MM.1S (cell line): Measurements from ENCODE around the gene RIF1.

Experiments
- DNase-seq: peaks from one replicate; pipeline ENCODE4 v3.0.0-alpha.2; 2015
- H2AFZ ChIP-seq: fragments of 300-600 bp; sonication (generic); 2 replicates; pipeline ENCODE4 v1.6.0; 2016; ENCODE audit warnings: antibody characterized with exemption, low read length
- H3F3A ChIP-seq: fragments of 300-600 bp; sonication (generic); 2 replicates; pipeline ENCODE4 v1.6.1; 2016; ENCODE audit warnings: mild to moderate bottlenecking, antibody characterized with exemption, low read length, moderate library complexity, mixed read lengths; ENCODE audit not compliant: insufficient read depth
- H3K27ac ChIP-seq: fragments of 300-600 bp; sonication (generic); 2 replicates; pipeline ENCODE4 v1.5.1; 2016; ENCODE audit warnings: mild to moderate bottlenecking, low read length
- H3K27me3 ChIP-seq: fragments of 300-600 bp; sonication (generic); replicated peaks from 2 replicates; pipeline ENCODE4 v1.6.0; 2016; ENCODE audit warnings: low read length; ENCODE audit not compliant: insufficient read depth
- H3K36me3 ChIP-seq: fragments of 300-600 bp; sonication (generic); replicated peaks from 2 replicates; pipeline ENCODE4 v1.6.1; 2016; ENCODE audit warnings: mild to moderate bottlenecking, low read length, mixed read lengths; ENCODE audit not compliant: insufficient read depth
- H3K4me1 ChIP-seq: fragments of 300-600 bp; sonication (generic); 2 replicates; pipeline ENCODE4 v1.6.1; 2016; ENCODE audit warnings: low read length, mixed read lengths
- H3K4me2 ChIP-seq: fragments of 300-600 bp; sonication (generic); 2 replicates; pipeline ENCODE4 v1.6.0; 2016; ENCODE audit warnings: low read depth, low read length
- H3K4me3 ChIP-seq: fragments of 300-600 bp; sonication (generic); 2 replicates; pipeline ENCODE4 v1.5.1; 2016; ENCODE audit warnings: low read length, mixed read lengths
- H3K79me2 ChIP-seq: fragments of 300-600 bp; sonication (generic); 2 replicates; pipeline ENCODE4 v1.6.1; 2016; ENCODE audit warnings: mixed run types, low read length, mixed read lengths
- H3K9ac ChIP-seq: fragments of 300-600 bp; sonication (generic); 2 replicates; pipeline ENCODE4 v1.6.1; 2016; ENCODE audit warnings: low read length, mixed read lengths
- H3K9me2 ChIP-seq: fragments of 300-600 bp; sonication (generic); replicated peaks from 2 replicates; pipeline ENCODE4 v1.6.1; 2016; ENCODE audit warnings: mild to moderate bottlenecking, low read length, mixed read lengths; ENCODE audit not compliant: insufficient read depth
- H3K9me3 ChIP-seq: fragments of 300-600 bp; sonication (generic); replicated peaks from 2 replicates; pipeline ENCODE4 v1.6.1; 2016; ENCODE audit warnings: mild to moderate bottlenecking, low read length, mixed read lengths; ENCODE audit not compliant: insufficient read depth
- H4K20me1 ChIP-seq: fragments of 300-600 bp; sonication (generic); 2 replicates; pipeline ENCODE4 v1.6.1; 2016; ENCODE audit warnings: mild to moderate bottlenecking, low read length, moderate library complexity, mixed read lengths; ENCODE audit not compliant: insufficient read depth
- CTCF ChIP-seq: fragments of 300-600 bp; sonication (generic); IDR thresholded peaks from 2 replicates; pipeline ENCODE4 v1.5.1; 2016; ENCODE audit warnings: antibody characterized with exemption, low read length, mixed read lengths
- EZH2 ChIP-seq: fragments of 300-600 bp; sonication (generic); optimal IDR thresholded peaks from 2 replicates; pipeline ENCODE3; 2017; ENCODE audit warnings: low read depth, mild to moderate bottlenecking, antibody characterized with exemption, low read length, mixed read lengths
- EZH2phosphoT487 ChIP-seq: fragments of 300-600 bp; sonication (generic); IDR thresholded peaks from 2 replicates; pipeline ENCODE4 v1.6.1; 2018; ENCODE audit warnings: antibody characterized with exemption, low read length

RIF1 gene

GRCh38 chr2:151423760-151424159 is 14.1 kb downstream of the RIF1 start:
- Histone ChIP-seq H3F3A (peaks cover 16% of the 10 kb centered on the region), H2AFZ (no peak overlapping the region), H3K4me3 (no peak overlapping the region), H3K9me3 (no peaks in the 10 kb centered on the region), H3K9ac (no peak overlapping the region), H3K4me1 (peaks cover 18% of the 10 kb centered on the region), H4K20me1 (peaks cover 5% of the 10 kb centered on the region; the same call in 1 of the 2 replicates), H3K27me3 (no peaks in the 10 kb centered on the region), H3K4me2 (0 out of 2 replicates have a peak overlapping the region, but pooled peaks have one; percentile 41), H3K36me3 (peaks cover 20% of the 10 kb centered on the region), H3K9me2 (no peaks in the 10 kb centered on the region), H3K27ac (peak overlapping the region; percentile 51; the same call in 1 of the 2 replicates), H3K79me2 (peaks cover 81% of the 10 kb centered on the region)
- no peak for TF ChIP-seq EZH2phosphoT487
- TF ChIP-seq EZH2 = no peak
- no peak for DNase-seq

GRCh38 chr2:151437630-151438029 is 27.9 kb downstream of the RIF1 start:
- Histone ChIP-seq H3F3A (0 out of 2 replicates have a peak, but pooled peaks cover 3% of the 10 kb centered on the region), H3K9me2 (no peaks in the 10 kb centered on the region), H3K27me3 (no peaks in the 10 kb centered on the region), H3K4me1 (no peaks in the 10 kb centered on the region), H4K20me1 (no peaks in the 10 kb centered on the region; the same call in 1 of the 2 replicates), H3K36me3 (peaks cover 24% of the 10 kb centered on the region), H2AFZ (no peak overlapping the region), H3K4me3 (no peak overlapping the region), H3K4me2 (no peak overlapping the region), H3K27ac (no peak overlapping the region), H3K9me3 (no peaks in the 10 kb centered on the region), H3K79me2 (peaks cover 17% of the 10 kb centered on the region; the same call in 1 of the 2 replicates), H3K9ac (no peak overlapping the region)
- peak; percentile 18 for DNase-seq
- TF ChIP-seq EZH2phosphoT487 (no peak), CTCF (peak; percentile 37)

- no peak overlapping the region for H3K9ac ChIP-seq
- TF ChIP-seq EZH2phosphoT487 = no peak
- no peak for TF ChIP-seq EZH2
- TF ChIP-seq CTCF = no peak
- H3K27ac ChIP-seq = no peak overlapping the region
- H3K79me2 ChIP-seq = peaks cover 16% of the 10 kb centered on the region; the same call in 1 of the 2 replicates
- no peak overlapping the region for H3K4me2 ChIP-seq
- no peaks in the 10 kb centered on the region for H3K27me3 ChIP-seq
- H3K4me1 ChIP-seq = no peaks in the 10 kb centered on the region
- H3K9me2 ChIP-seq = no peaks in the 10 kb centered on the region
- no peaks in the 10 kb centered on the region; the same call in 1 of the 2 replicates for H4K20me1 ChIP-seq
- no peaks in the 10 kb centered on the region for H3K9me3 ChIP-seq
- H3F3A ChIP-seq = 0 out of 2 replicates have a peak, but pooled peaks cover 3% of the 10 kb centered on the region
- DNase-seq = no peak
- H2AFZ ChIP-seq = no peak overlapping the region
- no peak overlapping the region for H3K4me3 ChIP-seq
- H3K36me3 ChIP-seq = peaks cover 24% of the 10 kb centered on the region
Measured at GRCh38 chr2:151438506-151438905, 28.8 kb downstream of the RIF1 start.

- Histone ChIP-seq H3K4me1 (no peaks in the 10 kb centered on the region), H3K9me3 (no peaks in the 10 kb centered on the region), H3K79me2 (peaks cover 18% of the 10 kb centered on the region; the same call in 1 of the 2 replicates), H3K27me3 (no peaks in the 10 kb centered on the region), H2AFZ (no peak overlapping the region), H3F3A (0 out of 2 replicates have a peak, but pooled peaks cover 3% of the 10 kb centered on the region), H3K27ac (no peak overlapping the region), H3K4me2 (no peak overlapping the region), H4K20me1 (no peaks in the 10 kb centered on the region; the same call in 1 of the 2 replicates), H3K9me2 (no peaks in the 10 kb centered on the region), H3K36me3 (peaks cover 24% of the 10 kb centered on the region), H3K4me3 (no peak overlapping the region), H3K9ac (no peak overlapping the region)
- DNase-seq = no peak
- TF ChIP-seq EZH2 = no peak
- TF ChIP-seq EZH2phosphoT487 = no peak
- no peak for TF ChIP-seq CTCF
Measured at GRCh38 chr2:151439127-151439526, 29.4 kb downstream of the RIF1 start.
